Adipocyte (in vitro differentiated cells): Measurements from ENCODE around the gene RERE.
A peak's percentile ranks its signal among the peaks of the same experiment; 100 is the strongest.

Source experiments
- DNase-seq: peaks from one replicate; pipeline ENCODE4 v3.0.0-alpha.2; 2015; ENCODE audit warnings: low read depth
- H3K27me3 ChIP-seq: replicated peaks from 2 replicates; pipeline ENCODE4 v1.7.0; 2013; ENCODE audit warnings: mild to moderate bottlenecking, low read length, moderate library complexity; ENCODE audit not compliant: control insufficient read depth, insufficient read depth
- H3K36me3 ChIP-seq: 2 replicates; pipeline ENCODE4 v1.7.0; 2013; ENCODE audit warnings: low read length, mild to moderate bottlenecking, moderate library complexity; ENCODE audit not compliant: control insufficient read depth, insufficient read depth, severe bottlenecking
- H3K4me1 ChIP-seq: 2 replicates; pipeline ENCODE4 v1.7.0; 2013; ENCODE audit warnings: mild to moderate bottlenecking, low read length, moderate library complexity; ENCODE audit not compliant: control insufficient read depth, insufficient read depth
- H3K4me3 ChIP-seq: 2 replicates; pipeline ENCODE4 v1.7.0; 2013; ENCODE audit warnings: mild to moderate bottlenecking, low read length, moderate library complexity
- H3K9ac ChIP-seq: 2 replicates; pipeline ENCODE4 v1.7.0; 2013; ENCODE audit warnings: mild to moderate bottlenecking, low read length, moderate library complexity
- H3K9me3 ChIP-seq: 2 replicates; pipeline ENCODE4 v1.7.0; 2013; ENCODE audit warnings: mild to moderate bottlenecking, low read length, moderate library complexity; ENCODE audit not compliant: control insufficient read depth

The RERE gene

DNA sequence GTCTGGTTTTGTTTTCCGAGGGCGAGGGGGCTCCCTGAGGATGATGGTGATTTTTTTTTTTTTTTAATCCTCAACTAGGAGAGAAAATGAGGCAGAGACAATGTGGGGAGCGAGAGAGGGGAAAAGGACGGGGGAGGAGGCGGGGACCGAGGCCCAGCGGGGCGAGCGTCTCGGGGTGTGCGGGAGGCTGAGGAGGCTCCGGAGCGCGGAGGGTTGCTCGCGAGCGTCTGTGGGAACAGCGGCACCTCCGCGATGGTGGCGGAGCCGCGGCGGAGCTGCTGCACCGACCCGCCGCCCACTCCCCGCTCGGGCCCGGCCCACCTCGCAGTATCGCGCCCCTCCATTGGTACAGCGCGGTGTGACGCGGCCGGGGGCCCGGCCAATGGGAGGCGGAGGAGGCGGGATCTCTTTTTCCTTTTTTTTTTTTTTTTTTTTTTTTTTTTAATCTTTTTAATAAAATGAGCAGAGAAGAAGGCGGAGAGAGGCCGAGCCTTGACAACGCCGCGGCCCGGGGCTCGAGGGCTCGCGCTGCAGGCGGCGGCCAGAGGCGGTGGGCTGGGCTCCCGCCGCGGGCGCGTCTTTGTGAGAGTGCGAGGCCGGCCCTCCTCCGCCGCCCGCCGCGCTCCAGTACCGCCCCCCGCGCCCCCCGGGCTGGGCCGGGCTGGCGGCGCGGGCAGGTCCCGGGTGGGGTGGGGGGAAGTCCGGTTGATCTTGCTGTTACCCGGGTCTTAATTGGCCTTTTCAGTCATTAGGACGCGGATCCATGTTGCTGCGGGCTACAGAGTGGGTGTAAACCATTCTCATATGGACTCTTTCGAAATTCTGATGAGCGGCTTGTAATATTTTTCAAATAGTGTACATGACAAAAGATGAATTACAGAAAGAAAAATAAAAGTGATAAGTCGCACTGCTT is at the start of gene RERE:
Gene RERE, minus strand, starts transcription at position 229 of the 913 bp plus-strand sequence.
- H3K4me3 ChIP-seq: peak within 1 kb of the TSS; percentile 89
- H3K4me1 ChIP-seq: peaks cover 39% of the 10 kb centered on the region
- no peaks in the 10 kb centered on the region for H3K9me3 ChIP-seq
- peak; percentile 96 for DNase-seq
- H3K9ac ChIP-seq: peak within 1 kb of the TSS; percentile 98
- no peaks in the 10 kb centered on the region for H3K36me3 ChIP-seq
- H3K27me3 ChIP-seq: no peaks in the 10 kb centered on the region

DNA sequence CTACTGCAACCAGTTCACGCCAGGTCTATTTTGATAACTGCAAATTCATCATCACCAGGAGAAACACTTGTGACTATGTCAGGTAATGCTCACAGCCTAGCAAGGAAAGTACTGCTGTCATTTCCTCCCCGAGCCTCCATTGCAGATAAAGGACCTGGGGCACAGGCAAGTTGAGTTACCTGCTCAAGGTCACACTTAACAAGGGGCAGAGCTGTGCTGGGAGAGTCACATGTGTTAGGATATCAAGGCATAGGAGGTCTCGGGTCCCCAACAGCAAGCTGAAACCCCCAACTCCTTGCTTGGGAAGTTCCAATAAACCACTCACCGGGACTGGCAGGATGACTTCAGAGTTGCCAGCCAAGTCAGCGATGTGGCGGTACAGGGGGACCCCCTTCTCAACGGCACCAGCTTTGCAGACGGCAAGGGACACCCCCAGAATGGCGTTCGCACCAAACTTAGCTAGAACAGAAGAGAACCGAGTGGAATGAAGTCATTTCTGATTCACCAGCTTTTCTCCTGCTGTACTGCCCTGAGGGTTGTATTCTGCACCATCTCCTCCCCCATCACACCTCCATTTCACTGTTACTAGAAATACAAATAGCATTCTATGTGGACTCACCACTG is 49.5 kb upstream of the RERE start:
- Histone ChIP-seq H3K4me3 (no peak overlapping the region), H3K9me3 (no peaks in the 10 kb centered on the region), H3K9ac (no peak overlapping the region), H3K4me1 (peaks cover 30% of the 10 kb centered on the region), H3K36me3 (peaks cover 100% of the 10 kb centered on the region), H3K27me3 (no peaks in the 10 kb centered on the region)
- DNase-seq: no peak

DNA sequence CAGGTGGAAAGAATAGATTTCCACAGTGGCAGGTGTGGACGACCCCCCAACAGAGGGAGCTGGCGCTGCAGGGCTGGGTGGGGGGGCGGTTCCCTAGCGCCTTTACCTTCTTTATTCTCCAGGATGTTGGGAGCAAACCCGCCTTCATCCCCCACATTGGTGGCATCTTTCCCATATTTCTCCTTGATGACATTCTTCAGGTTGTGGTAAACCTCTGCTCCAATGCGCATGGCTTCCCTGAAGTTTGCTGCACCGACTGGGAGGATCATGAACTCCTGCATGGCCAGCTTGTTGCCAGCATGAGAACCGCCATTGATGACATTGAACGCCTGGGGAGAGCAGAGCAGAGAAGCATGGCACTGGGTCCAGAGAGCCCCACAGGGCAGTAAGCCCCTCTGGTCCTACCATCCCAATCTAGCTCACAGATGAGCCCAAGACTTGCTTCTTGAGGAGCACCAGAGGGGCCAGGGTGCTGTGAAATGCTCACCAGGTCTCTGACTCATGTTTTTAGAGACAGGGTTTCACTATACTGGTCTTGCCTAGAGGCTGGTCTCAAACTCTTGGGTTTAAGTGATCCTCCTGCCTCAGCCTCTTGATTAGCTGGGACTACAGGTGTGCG is 48.8 kb upstream of the RERE start:
- no peaks in the 10 kb centered on the region for H3K9me3 ChIP-seq
- H3K4me1 ChIP-seq: peaks cover 24% of the 10 kb centered on the region
- no peaks in the 10 kb centered on the region for H3K27me3 ChIP-seq
- no peak overlapping the region for H3K9ac ChIP-seq
- H3K4me3 ChIP-seq: no peak overlapping the region
- no peak for DNase-seq
- H3K36me3 ChIP-seq: peaks cover 100% of the 10 kb centered on the region

DNA sequence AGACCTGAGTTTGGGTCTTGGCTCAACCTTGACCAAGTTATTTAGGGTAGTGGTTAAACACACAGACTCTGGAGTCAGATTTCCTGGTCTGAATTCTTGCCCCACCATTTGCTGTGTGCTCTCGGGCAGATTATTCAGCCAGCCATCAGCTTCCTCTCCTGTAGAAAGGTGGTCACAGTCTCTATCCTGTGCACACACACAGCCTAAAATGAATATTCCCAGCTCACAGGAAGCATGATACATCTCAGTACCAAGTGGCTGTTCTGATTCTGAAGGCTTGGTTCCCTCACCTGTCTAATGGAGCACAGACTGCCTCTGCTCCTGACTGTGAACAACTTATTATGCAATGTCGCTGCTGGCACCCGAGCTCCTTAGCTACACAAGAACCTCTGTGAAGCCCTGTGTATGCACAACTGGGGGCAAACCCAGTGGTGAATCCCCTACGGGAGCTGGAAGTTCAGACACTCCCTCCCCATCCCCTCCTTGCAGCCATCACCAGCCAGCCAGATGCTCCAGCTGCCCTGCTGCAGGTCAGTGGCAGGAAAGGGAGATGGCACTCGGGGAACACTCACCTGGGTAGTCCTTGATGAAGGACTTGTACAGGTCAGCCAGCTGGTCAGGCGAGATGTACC is 47.4 kb upstream of the RERE start:
- Histone ChIP-seq H3K4me3 (no peak overlapping the region), H3K9me3 (no peaks in the 10 kb centered on the region), H3K9ac (no peak overlapping the region), H3K4me1 (peaks cover 23% of the 10 kb centered on the region), H3K36me3 (peaks cover 99% of the 10 kb centered on the region), H3K27me3 (no peaks in the 10 kb centered on the region)
- no peak for DNase-seq

DNA sequence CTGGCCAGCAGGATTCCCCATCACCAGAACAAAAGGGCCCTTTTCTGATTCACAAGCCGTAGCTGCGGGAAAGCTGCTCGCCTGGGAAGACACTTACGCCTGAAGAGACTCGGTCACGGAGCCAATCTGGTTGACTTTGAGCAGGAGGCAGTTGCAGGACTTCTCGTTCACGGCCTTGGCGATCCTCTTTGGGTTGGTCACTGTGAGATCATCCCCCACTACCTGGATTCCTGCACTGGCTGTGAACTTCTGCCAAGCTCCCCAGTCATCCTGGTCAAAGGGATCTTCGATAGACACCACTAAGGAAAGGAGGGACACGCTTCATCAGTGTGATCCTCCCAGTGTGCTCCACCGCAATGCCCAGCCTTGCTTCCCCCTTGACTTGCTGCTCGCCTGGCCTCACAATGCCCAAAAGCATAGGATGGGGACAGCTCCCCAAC is 46.4 kb upstream of the RERE start:
- Histone ChIP-seq H3K27me3 (no peaks in the 10 kb centered on the region), H3K9me3 (no peaks in the 10 kb centered on the region), H3K4me3 (no peak overlapping the region), H3K4me1 (peaks cover 24% of the 10 kb centered on the region), H3K36me3 (peaks cover 98% of the 10 kb centered on the region), H3K9ac (no peak overlapping the region)
- no peak for DNase-seq

DNA sequence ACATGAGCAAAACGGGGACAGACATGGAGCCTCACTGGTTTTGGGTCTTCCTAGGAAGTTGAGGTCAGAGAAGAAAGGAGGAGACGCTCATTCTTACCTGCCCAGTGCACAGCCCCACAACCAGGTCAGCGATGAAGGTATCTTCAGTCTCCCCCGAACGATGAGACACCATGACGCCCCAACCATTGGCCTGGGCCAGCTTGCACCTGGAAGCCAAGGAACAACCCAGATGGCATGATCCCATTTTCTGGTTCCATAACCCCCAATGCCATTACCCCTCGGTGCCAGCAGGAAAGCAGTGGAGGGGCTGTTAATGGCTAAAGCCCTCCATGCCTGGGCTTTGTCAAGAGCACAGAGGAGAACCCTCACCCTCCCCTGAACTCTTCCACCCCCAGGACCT is 45.7 kb upstream of the RERE start:
- Histone ChIP-seq H3K27me3 (no peaks in the 10 kb centered on the region), H3K9me3 (no peaks in the 10 kb centered on the region), H3K36me3 (peaks cover 96% of the 10 kb centered on the region), H3K9ac (no peak overlapping the region), H3K4me1 (peaks cover 30% of the 10 kb centered on the region), H3K4me3 (no peak overlapping the region)
- DNase-seq: no peak

DNA sequence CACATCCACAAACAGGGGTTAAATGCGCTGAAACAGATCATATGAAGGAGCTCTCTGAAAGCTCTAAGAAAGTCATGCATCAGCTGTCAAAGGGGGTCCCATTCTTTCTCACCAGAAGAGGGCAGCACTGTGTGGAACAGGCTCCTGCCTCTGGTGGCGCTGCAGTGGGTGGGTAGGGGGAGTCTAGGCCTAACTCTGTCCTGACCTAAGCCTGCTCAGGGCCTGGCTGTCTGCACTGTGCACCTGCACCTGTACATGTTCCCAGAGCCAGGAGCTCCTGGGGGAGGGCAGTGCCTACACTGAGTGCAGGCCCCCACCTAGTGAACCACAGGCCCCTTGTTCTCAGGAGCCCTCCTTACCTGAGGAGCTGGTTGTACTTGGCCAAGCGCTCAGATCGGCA is 45.1 kb upstream of the RERE start:
- no peak for DNase-seq
- no peak overlapping the region for H3K9ac ChIP-seq
- peaks cover 35% of the 10 kb centered on the region for H3K4me1 ChIP-seq
- no peaks in the 10 kb centered on the region for H3K9me3 ChIP-seq
- H3K27me3 ChIP-seq: no peaks in the 10 kb centered on the region
- no peak overlapping the region for H3K4me3 ChIP-seq
- peaks cover 93% of the 10 kb centered on the region for H3K36me3 ChIP-seq

DNA sequence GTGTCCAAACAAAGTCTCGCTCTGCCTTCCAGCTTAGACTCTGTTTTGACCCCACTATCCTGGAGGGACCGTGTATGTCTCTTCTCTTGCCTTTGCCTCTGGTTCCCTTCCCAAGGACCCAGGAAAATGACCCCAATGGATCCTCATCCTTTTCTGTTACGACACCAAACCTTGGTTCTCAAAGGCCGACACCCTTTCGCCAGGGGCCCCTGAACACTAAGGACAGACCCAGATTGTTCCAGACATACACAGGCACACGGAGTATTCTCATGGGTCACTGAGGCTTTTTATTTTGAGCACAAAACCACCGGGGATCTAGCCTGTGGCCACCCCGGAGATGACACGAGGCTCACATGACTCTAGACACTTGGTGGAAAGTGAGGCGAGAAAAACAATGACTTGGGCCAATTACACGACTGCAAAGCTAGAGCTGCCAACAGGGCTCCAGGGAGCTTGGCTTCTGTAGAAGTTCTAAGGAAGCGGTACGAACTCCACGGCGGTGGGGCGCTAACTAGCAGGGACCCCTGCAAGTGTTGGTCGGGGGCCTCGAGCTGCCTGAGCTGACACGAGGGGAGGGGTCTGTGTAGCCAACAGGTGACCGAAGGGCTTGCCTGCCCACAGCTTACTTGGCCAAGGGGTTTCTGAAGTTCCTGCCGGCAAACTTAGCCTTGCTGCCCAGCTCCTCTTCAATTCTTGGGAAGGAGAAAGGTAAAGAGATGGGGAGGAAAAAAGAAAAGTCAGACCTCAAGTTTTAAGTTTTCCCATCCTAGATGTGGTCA is 43.5 kb upstream of the RERE start:
- H3K4me3 ChIP-seq: no peak overlapping the region
- H3K9ac ChIP-seq: peak overlapping the region; percentile 47
- H3K36me3 ChIP-seq: peaks cover 84% of the 10 kb centered on the region
- DNase-seq: no peak
- peaks cover 35% of the 10 kb centered on the region for H3K4me1 ChIP-seq
- H3K27me3 ChIP-seq: no peaks in the 10 kb centered on the region
- no peaks in the 10 kb centered on the region for H3K9me3 ChIP-seq

DNA sequence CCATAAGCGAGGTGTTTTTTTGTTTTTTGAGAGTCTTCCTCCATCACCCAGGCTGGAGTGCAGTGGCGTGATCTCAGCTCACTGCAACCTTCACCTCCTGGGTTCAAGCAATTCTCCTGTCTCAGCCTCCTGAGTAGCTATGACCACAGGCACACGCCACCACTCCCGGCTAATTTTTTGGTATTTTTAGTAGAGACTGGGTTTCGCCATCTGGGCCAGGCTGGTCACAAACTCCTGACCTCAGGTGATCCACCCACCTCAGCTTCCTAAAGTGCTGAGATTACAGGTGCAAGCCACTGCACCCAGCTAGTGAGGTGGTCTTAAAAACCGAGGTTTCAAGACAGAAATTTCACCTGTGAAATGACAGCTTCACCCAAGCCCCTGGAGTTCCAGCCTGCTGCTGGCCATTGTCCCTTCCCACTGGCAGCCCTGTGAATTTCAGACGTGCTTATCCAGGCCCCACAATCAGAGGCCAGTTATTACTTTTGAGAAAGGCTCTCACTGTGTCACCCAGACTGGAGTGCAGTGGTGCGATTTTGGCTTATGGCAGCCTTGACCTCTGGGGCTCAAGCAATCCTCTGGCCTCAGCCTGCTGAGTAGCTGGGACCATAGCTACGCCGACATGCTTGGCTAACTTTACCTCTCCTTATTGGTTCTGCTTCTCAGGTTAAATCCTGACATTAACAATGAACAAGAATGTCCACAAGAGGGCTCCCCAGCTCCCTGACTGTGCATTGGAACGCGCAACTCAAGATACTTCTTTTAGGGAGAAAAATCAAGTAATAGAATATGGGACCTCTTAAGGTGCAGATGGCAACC is 41.7 kb upstream of the RERE start:
- H3K4me1 ChIP-seq: peaks cover 41% of the 10 kb centered on the region
- H3K36me3 ChIP-seq: peaks cover 66% of the 10 kb centered on the region
- peak overlapping the region; percentile 14 for H3K9ac ChIP-seq
- no peak overlapping the region for H3K4me3 ChIP-seq
- H3K27me3 ChIP-seq: no peaks in the 10 kb centered on the region
- DNase-seq: peak; percentile 70
- H3K9me3 ChIP-seq: no peaks in the 10 kb centered on the region

DNA sequence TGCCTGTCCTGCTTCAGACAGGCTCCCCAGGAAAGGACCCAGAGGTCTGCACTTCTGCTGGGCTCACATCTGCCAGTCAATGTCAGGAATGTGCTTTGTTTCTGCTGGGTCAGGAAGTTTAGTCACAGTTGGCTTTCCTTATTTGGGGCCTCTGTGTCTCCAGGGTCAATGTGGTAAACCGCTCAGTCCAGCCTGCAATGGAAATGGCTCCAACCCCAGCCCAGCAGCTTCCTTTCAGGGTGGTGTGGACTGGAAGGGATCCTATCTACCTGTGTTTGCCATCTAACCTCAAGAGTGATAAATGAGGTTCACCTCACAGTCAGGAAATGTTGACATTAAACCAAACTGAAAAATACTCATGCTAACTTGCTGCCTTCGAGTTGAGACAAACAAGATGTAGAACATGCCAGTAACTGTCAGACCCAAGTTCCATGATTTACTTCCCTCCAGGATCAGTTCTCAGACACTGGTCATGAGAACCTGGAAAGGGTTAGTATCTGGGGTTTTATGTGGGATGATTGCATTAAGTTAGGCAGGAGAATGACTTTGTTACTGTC is 40.8 kb upstream of the RERE start:
- H3K4me1 ChIP-seq: peaks cover 41% of the 10 kb centered on the region
- no peak overlapping the region for H3K9ac ChIP-seq
- DNase-seq: peak; percentile 82
- H3K36me3 ChIP-seq: peaks cover 56% of the 10 kb centered on the region
- no peaks in the 10 kb centered on the region for H3K27me3 ChIP-seq
- H3K9me3 ChIP-seq: no peaks in the 10 kb centered on the region
- H3K4me3 ChIP-seq: no peak overlapping the region
